Measurements from ENCODE around the gene MAPKAPK5. TPM values are rescaled to one million over a fixed set of nuclear protein-coding genes. Genes with fewer than 3 reads are reported as not detected.

Gene MAPKAPK5
- polyA plus RNA-seq, 1 experiment: 33.5 TPM

DNA sequence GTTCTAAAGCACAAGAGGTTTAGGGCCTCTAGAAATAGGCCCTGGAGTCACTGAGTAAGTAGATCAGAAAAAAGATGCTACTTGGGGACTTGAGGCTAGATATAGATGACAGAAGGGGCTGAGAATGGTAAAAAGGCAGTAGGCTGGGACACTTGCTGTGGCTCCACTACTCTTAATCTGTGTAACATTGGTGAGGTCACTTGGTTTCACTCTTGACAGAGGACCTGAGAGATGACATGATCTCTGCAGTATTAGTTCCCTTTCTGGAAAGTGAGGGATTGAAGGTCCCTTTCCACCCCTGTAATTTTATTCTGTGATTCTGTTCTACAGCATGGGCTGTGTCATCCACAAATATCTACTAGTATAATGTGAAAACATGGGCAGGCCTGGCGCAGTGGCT is 39.7 kb downstream of the MAPKAPK5 start:
- no peaks in the 10 kb centered on the region for H3K27me3 ChIP-seq (ENCODE audit: control insufficient read depth, insufficient read depth, low read length)
- DNase-seq (ENCODE audit: low read depth, low spot score): no peak
- CTCF ChIA-PET: no interaction called here
- TF ChIP-seq, protein P1, sequence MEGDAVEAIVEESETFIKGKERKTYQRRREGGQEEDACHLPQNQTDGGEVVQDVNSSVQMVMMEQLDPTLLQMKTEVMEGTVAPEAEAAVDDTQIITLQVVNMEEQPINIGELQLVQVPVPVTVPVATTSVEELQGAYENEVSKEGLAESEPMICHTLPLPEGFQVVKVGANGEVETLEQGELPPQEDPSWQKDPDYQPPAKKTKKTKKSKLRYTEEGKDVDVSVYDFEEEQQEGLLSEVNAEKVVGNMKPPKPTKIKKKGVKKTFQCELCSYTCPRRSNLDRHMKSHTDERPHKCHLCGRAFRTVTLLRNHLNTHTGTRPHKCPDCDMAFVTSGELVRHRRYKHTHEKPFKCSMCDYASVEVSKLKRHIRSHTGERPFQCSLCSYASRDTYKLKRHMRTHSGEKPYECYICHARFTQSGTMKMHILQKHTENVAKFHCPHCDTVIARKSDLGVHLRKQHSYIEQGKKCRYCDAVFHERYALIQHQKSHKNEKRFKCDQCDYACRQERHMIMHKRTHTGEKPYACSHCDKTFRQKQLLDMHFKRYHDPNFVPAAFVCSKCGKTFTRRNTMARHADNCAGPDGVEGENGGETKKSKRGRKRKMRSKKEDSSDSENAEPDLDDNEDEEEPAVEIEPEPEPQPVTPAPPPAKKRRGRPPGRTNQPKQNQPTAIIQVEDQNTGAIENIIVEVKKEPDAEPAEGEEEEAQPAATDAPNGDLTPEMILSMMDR (IDR thresholded peaks at IDR 0.05; ENCODE audit: low read depth, low read length): no peak
- POLR2A ChIA-PET: no interaction called here
- H3K27ac ChIP-seq (ENCODE audit: low read depth, low read length): no peak overlapping the region
- no peak overlapping the region for H3K4me3 ChIP-seq (ENCODE audit: low read depth, low read length)
- H3K9me3 ChIP-seq (ENCODE audit: control insufficient read depth, insufficient read depth, low read length): no peaks in the 10 kb centered on the region

DNA sequence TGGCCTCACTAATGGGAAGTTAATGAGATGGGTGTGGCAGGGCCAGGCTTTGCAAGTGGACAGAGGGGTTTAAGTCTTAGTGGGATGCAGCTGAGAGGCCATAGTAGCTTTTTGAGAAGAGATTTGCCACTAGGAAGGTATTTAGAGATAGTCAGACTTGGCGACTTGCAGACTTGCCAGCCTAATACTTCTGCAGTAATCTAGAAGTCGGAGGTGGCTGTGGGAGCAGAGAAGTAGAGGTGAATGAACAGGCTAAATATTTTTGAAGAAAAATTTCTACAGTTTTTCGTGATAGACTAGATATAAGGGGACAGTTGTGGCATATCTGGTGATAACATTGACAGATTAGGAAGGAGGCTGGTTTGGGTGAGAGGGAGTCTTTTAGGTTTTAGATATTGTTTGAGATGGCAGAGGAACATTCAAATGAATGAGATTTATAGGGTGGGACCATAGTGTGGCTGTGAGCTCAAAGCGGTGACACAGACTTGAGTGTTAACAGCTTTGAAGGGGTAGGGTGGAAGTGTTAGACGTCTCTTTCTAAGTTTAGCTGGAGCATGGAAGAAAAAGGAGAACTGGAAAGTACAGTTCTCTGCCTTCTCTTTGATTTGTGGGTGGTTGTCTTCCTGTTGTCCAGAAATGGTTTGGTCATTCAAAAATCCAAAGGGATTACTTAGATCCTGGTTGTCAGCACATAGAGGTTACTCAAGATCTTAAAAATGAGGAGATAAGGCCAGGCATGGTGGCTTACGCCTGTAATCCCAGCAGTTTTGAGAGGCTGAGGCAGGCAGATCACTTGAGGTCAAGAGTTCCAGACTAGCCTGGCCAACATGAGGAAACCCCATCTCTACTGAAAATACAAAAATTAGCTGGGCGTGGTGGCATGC is 44.9 kb downstream of the MAPKAPK5 start:
- no peak for DNase-seq (ENCODE audit: low read depth, low spot score)
- Histone ChIP-seq H3K27ac (ENCODE audit: low read depth, low read length) (no peak overlapping the region), H3K4me3 (ENCODE audit: low read depth, low read length) (no peak overlapping the region), H3K27me3 (ENCODE audit: control insufficient read depth, insufficient read depth, low read length) (no peaks in the 10 kb centered on the region), H3K9me3 (ENCODE audit: control insufficient read depth, insufficient read depth, low read length) (no peaks in the 10 kb centered on the region)
- ChIA-PET POLR2A (no interaction called here), CTCF (interaction anchor here (0.6 kb wide), 1 partner anchor 31 kb away, joined by 4 read pairs; no protein-coding TSS in a partner anchor)
- TF ChIP-seq, protein P1 (IDR thresholded peaks at IDR 0.05; ENCODE audit: low read depth, low read length): no peak

- Histone ChIP-seq H3K27me3 (ENCODE audit: control insufficient read depth, insufficient read depth, low read length) (no peaks in the 10 kb centered on the region), H3K27ac (ENCODE audit: low read depth, low read length) (no peak overlapping the region), H3K4me3 (ENCODE audit: low read depth, low read length) (no peak overlapping the region), H3K9me3 (ENCODE audit: control insufficient read depth, insufficient read depth, low read length) (no peaks in the 10 kb centered on the region)
- ChIA-PET POLR2A (no interaction called here), CTCF (no interaction called here)
- TF ChIP-seq, protein P1 (IDR thresholded peaks at IDR 0.05; ENCODE audit: low read depth, low read length): no peak
- DNase-seq (ENCODE audit: low read depth, low spot score): no peak
These were observed 46.1 kb downstream of the MAPKAPK5 start for GRCh38 chr12:111887926-111888745.

GRCh38 chr12:111893287-111893686 is 51.3 kb downstream of the MAPKAPK5 start:
- no peak overlapping the region for H3K27ac ChIP-seq (ENCODE audit: low read depth, low read length)
- ChIA-PET POLR2A (interaction anchor here (0.7 kb wide), 1 partner anchor 146 kb away, joined by 6 read pairs; no protein-coding TSS in a partner anchor), CTCF (interaction anchor here (0.6 kb wide), 1 partner anchor 52 kb away, joined by 7 read pairs; no protein-coding TSS in a partner anchor)
- H3K4me3 ChIP-seq (ENCODE audit: low read depth, low read length): no peak overlapping the region
- no peaks in the 10 kb centered on the region for H3K9me3 ChIP-seq (ENCODE audit: control insufficient read depth, insufficient read depth, low read length)
- H3K27me3 ChIP-seq (ENCODE audit: control insufficient read depth, insufficient read depth, low read length): no peaks in the 10 kb centered on the region
- no peak for DNase-seq (ENCODE audit: low read depth, low spot score)
- TF ChIP-seq, protein P1 (IDR thresholded peaks at IDR 0.05; ENCODE audit: low read depth, low read length): no peak

Data from AG04450 (cell line).